Fibroblast of lung (primary cell): ENCODE measurements around the gene SPEM3. TPM values are rescaled to one million over a fixed set of nuclear protein-coding genes. Genes with fewer than 3 reads are reported as not detected.
A peak's percentile ranks its signal among the peaks of the same experiment; 100 is the strongest.

Experiments used
- DNase-seq, 2 donors: peaks; one replicate each; pipeline versions ENCODE4 v3.0.0 to v3.0.0-alpha.2; 2010; ENCODE audit warnings: low read depth in 2 of 2
- H2AFZ ChIP-seq: 2 replicates; pipeline ENCODE4 v1.5.1; 2012; ENCODE audit warnings: low read length, control low read depth, inconsistent platforms
- H3K27ac ChIP-seq: 2 replicates; pipeline ENCODE4 v1.5.1; 2011; ENCODE audit warnings: low read length, control low read depth; ENCODE audit not compliant: insufficient read depth
- H3K27me3 ChIP-seq: 2 replicates; pipeline ENCODE4 v1.5.1; 2011; ENCODE audit warnings: mild to moderate bottlenecking, low read length; ENCODE audit not compliant: control insufficient read depth, insufficient read depth
- H3K36me3 ChIP-seq: 2 replicates; pipeline ENCODE4 v1.5.1; 2011; ENCODE audit warnings: low read length; ENCODE audit not compliant: control insufficient read depth, insufficient read depth
- H3K4me1 ChIP-seq: 2 replicates; pipeline ENCODE4 v1.5.1; 2011; ENCODE audit warnings: low read length; ENCODE audit not compliant: control insufficient read depth, insufficient read depth; ENCODE audit errors: extremely low read depth
- H3K4me2 ChIP-seq: 2 replicates; pipeline ENCODE4 v1.5.1; 2011; ENCODE audit warnings: low read length, control low read depth; ENCODE audit not compliant: insufficient read depth; ENCODE audit errors: extremely low read depth
- H3K4me3 ChIP-seq, 4 experiments: fragments of 200-600 bp in 1 of 4; sonication (generic) in 1 of 4; replicated peaks in 1 of 4; 2 replicates each; pipeline ENCODE4 v1.5.1; 2011 to 2016; ENCODE audit warnings: low read length in 4 of 4, low read depth in 3 of 4, mild to moderate bottlenecking in 3 of 4, control low read depth in 2 of 4, inconsistent platforms in 1 of 4, mixed read lengths in 1 of 4; ENCODE audit not compliant: insufficient read depth in 1 of 4; ENCODE audit errors: control extremely low read depth in 1 of 4
- H3K79me2 ChIP-seq: 2 replicates; pipeline ENCODE4 v1.5.1; 2012; ENCODE audit warnings: mild to moderate bottlenecking, low read length, inconsistent platforms; ENCODE audit not compliant: control insufficient read depth, insufficient read depth
- H3K9ac ChIP-seq: 2 replicates; pipeline ENCODE4 v1.5.1; 2011; ENCODE audit warnings: mild to moderate bottlenecking, low read length, control low read depth; ENCODE audit not compliant: insufficient read depth
- H3K9me3 ChIP-seq: 2 replicates; pipeline ENCODE4 v1.5.1; 2012; ENCODE audit warnings: low read depth, low read length; ENCODE audit not compliant: control insufficient read depth, insufficient read depth
- H4K20me1 ChIP-seq: 2 replicates; pipeline ENCODE4 v1.5.1; 2011; ENCODE audit warnings: low read length; ENCODE audit not compliant: control insufficient read depth, insufficient read depth; ENCODE audit errors: extremely low read depth
- CTCF ChIP-seq, 2 donors: IDR thresholded peaks in 1 of 2; conservative IDR thresholded peaks in 1 of 2; 1 replicate in 1 of 2; 2 replicates in 1 of 2; pipeline ENCODE4 v1.5.1; 2011 to 2012; ENCODE audit warnings: low read length in 2 of 2, control low read depth in 1 of 2, inconsistent platforms in 1 of 2, low read depth in 1 of 2, mild to moderate bottlenecking in 1 of 2
- EZH2 ChIP-seq: IDR thresholded peaks from 2 replicates; pipeline ENCODE4 v1.5.1; 2012; ENCODE audit warnings: low read length, control low read depth, mild to moderate bottlenecking; ENCODE audit errors: missing control alignments
- polyA plus RNA-seq, 2 donors: library from polyadenylated mRNA; depleted of rRNA in 1 of 2; stranded (reverse) in 1 of 2; unstranded in 1 of 2; fragments of >200 nt; gene quantifications; 2 replicates each; pipeline ENCODE4 v1.2.1, GENCODE V29; 2011 to 2012; ENCODE audit warnings: missing spikeins in 1 of 2
- total RNA-seq: library from RNA; depleted of rRNA; stranded (reverse); fragments of >200 nt; gene quantifications from 2 replicates; pipeline ENCODE4 v1.2.1, GENCODE V29; 2014

SPEM3 gene
- total and polyA plus RNA-seq, 2 donors (not counting 1 experiment from before 2014, with no cell fraction given) = not detected

DNA sequence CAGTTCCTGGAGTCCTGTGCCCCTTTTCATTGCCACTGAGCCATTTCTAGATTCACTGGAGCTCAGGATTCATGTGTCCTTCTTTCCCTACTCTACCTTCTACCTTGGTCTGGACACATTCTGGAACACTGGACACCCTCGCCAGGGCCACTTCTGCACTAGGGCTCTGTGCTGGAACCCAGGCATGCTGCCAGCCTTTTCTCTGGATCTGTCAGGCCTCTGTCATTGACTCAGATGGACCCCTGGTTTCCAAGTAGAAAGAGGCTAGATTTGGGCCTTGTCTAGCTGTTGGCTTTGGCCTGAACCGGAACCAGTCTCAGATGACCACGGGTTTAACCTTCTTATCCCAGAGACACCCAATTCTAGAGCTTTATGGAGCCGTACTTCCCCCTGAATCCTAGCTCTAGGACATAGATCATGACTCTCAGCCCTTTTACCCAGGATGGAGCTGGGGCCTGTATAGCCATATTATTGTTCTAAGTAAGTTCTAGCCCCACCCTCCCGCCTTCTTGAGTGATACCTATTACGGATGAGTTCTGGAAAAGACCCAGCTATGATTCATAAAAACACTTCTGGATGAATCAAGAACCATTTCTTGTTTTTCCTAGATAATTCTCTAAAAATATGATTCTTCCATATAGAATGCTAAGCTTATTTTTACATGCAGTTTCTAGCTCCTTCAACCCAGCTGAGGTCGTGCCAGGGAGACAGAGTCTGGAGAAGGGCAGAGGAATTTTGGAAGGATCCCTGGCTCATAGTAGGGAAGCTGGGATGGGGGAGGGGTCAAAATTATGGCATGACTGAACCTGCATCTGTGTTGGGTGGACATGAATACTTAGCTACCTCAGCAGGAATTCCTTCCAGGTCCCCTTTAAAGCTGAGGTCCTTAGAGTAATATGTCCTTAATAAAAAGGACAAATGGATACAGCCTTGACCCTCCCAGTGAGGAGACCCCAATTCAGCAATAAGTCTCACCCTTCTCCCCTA is 15.1 kb downstream of the SPEM3 start:
- H3K9ac ChIP-seq = no peak overlapping the region
- peaks cover 31% of the 10 kb centered on the region for H3K27me3 ChIP-seq
- H3K27ac ChIP-seq = no peak overlapping the region
- no peaks in the 10 kb centered on the region for H3K9me3 ChIP-seq
- H4K20me1 ChIP-seq = no peaks in the 10 kb centered on the region
- H3K4me2 ChIP-seq = no peak overlapping the region
- peak; percentile 52 to 72 for DNase-seq
- H3K79me2 ChIP-seq = no peaks in the 10 kb centered on the region
- H3K4me3 ChIP-seq = no peak overlapping the region
- H3K36me3 ChIP-seq = no peaks in the 10 kb centered on the region
- TF ChIP-seq EZH2 (no peak), CTCF (conservative IDR thresholded peaks at IDR 0.05 in 1 of 2, IDR thresholded peaks at IDR 0.05 in 1 of 2; ENCODE audit: low read depth in 1 of 2, low read length in 2 of 2) (no peak)
- H2AFZ ChIP-seq = no peak overlapping the region
- peaks cover 15% of the 10 kb centered on the region for H3K4me1 ChIP-seq

DNA sequence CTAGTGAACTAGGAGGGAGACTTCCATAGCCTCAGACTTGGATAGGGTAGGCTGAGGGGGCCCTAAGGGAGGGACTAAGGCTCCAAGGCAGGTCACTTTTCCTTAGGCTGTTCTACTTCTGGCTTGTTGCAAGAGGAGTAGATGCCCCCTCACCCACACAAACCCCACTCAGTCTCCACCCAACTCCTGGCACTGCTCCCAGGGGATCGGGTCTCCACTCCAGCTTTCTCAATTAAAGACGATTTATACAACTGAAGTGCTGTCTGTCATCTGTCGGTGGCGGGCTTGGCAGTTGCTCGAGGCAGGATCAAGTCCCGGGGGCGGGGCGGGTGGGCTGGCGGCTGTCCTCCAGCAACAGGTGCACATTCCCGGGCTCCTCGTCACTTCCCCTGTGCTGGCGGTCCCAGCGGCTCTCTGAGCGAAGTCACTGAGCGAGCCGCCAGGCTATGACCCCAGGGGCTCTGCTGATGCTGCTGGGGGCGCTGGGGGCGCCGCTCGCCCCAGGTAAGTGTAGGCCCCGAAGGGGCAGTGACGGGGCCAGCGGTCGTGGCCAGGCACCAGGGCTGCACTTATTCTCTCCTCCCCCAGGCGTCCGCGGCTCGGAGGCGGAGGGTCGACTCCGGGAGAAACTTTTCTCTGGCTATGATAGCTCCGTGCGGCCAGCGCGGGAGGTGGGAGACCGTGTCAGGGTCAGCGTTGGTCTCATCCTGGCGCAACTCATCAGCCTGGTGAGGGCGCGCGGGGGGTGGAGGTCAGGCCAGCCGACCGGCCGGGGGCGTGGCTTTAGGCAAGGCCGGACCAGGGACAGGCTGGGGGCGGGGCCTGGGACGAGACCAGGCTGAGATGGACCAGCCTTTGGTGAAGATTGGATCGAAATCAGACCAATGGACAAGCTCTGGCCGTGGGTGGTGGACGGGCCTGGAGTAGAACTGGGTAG is 16.3 kb downstream of the SPEM3 start, which contains the start of gene CHRNB1:
TSS of gene CHRNB1 (plus strand) at position 380 of the 937 bp plus-strand sequence. CDS start at position 447, 67 bp downstream.
- TF ChIP-seq EZH2 = no peak
- TF ChIP-seq CTCF (conservative IDR thresholded peaks at IDR 0.05 in 1 of 2, IDR thresholded peaks at IDR 0.05 in 1 of 2; ENCODE audit: low read depth in 1 of 2, low read length in 2 of 2) = no peak
- H3K27ac ChIP-seq = no peak within 1 kb of the TSS
- H3K79me2 ChIP-seq = no peaks in the 10 kb centered on the region
- no peak within 1 kb of the TSS for H3K9ac ChIP-seq
- no peaks in the 10 kb centered on the region for H4K20me1 ChIP-seq
- peak; percentile 20 to 52 for DNase-seq
- H3K4me2 ChIP-seq = peak within 1 kb of the TSS; percentile 59
- H3K36me3 ChIP-seq = no peaks in the 10 kb centered on the region
- no peaks in the 10 kb centered on the region for H3K9me3 ChIP-seq
- H3K4me3 ChIP-seq = peak within 1 kb of the TSS; percentile 9 to 49 (median 21)
- H3K4me1 ChIP-seq = peaks cover 13% of the 10 kb centered on the region
- peaks cover 27% of the 10 kb centered on the region for H3K27me3 ChIP-seq
- H2AFZ ChIP-seq = peak within 1 kb of the TSS; percentile 20

GRCh38 chr17:7445619-7445968 is 16.9 kb downstream of the SPEM3 start:
- Histone ChIP-seq H2AFZ (peak overlapping the region; percentile 20), H3K27ac (no peak overlapping the region)
- TF ChIP-seq CTCF (conservative IDR thresholded peaks at IDR 0.05 in 1 of 2, IDR thresholded peaks at IDR 0.05 in 1 of 2; ENCODE audit: low read depth in 1 of 2, low read length in 2 of 2) (no peak), EZH2 (no peak)

More at GRCh38 chr17:7445619-7445968, 16.9 kb downstream of the SPEM3 start:
- Histone ChIP-seq H3K27me3 (peaks cover 22% of the 10 kb centered on the region), H4K20me1 (no peaks in the 10 kb centered on the region), H3K9me3 (no peaks in the 10 kb centered on the region), H3K9ac (no peak overlapping the region), H3K79me2 (no peaks in the 10 kb centered on the region), H3K4me2 (peak overlapping the region; percentile 59), H3K36me3 (no peaks in the 10 kb centered on the region), H3K4me3 (peak overlapping the region in 1 of 4 experiments; percentile 49), H3K4me1 (peaks cover 7% of the 10 kb centered on the region)
- DNase-seq = no peak
